Panc1 (cell line): ENCODE data around the gene ZNF282.
"Not testable (repeated sequence)": the region's sequence is repeated elsewhere in the genome, so short reads cannot be mapped to it uniquely, and the experiment has no call there.

ENCODE experiments used
- CTCF ChIP-seq: fragments of 450-650 bp; IDR thresholded peaks from 2 replicates; pipeline ENCODE4 v1.5.1; 2017; ENCODE audit warnings: mild to moderate bottlenecking
- POLR2AphosphoS5 ChIP-seq: IDR thresholded peaks from 2 replicates; pipeline ENCODE4 v1.6.1; 2012; ENCODE audit warnings: mild to moderate bottlenecking, low read depth, low read length, moderate library complexity
- REST ChIP-seq, 2 experiments: IDR thresholded peaks; 2 replicates each; pipeline ENCODE4 v1.6.1; 2011 to 2012; ENCODE audit warnings: low read depth in 2 of 2, control low read depth in 1 of 2, low read length in 1 of 2, mild to moderate bottlenecking in 1 of 2, moderate library complexity in 1 of 2; ENCODE audit not compliant: insufficient read depth in 1 of 2

GRCh38 chr7:149233655-149234204 is 38.4 kb downstream of the ZNF282 start:
- not testable (repeated sequence) for TF ChIP-seq REST (IDR thresholded peaks at IDR 0.05; ENCODE audit: insufficient read depth in 1 of 2, low read depth in 2 of 2, low read length in 1 of 2); CTCF; POLR2AphosphoS5
